HepG2 (cell line): Measurements from ENCODE around the gene RAB40C. TPM values are rescaled to one million over a fixed set of nuclear protein-coding genes. Genes with fewer than 3 reads are reported as not detected.

Experiments
- ATAC-seq: fragments of 200-7000 bp; cut with Tn5 transposase; 3 replicates; pipeline ENCODE4 v1.9.1; 2020; ENCODE audit warnings: mild to moderate bottlenecking, moderate library complexity
- BruUV-seq: library from RNA; stranded (reverse); fragments of 400-500 nt; replicated peaks from 2 replicates; lab custom pipeline; 2021; lab: Mats Ljungman, UMichigan
- CTCF ChIA-PET: fragments of 300-600 bp; formaldehyde crosslinking; extraction: SDS; loops from one replicate; lab custom pipeline; 2021; ENCODE audit warnings: low total read pairs, inconsistent platforms, low intra/inter-chr PET ratio; lab: Yijun Ruan, JAX
- POLR2A ChIA-PET: fragments of 350-600 bp; sonication (Branson Sonifier 250); formaldehyde crosslinking; loops from one replicate; lab custom pipeline; 2020; ENCODE audit warnings: antibody characterized with exemption, inconsistent platforms; lab: Yijun Ruan, JAX
- DNase-seq: peaks from one replicate; pipeline ENCODE4 v3.0.0-alpha.2; 2015; ENCODE audit warnings: low spot score
- FAIRE-seq: peaks from 3 replicates; lab custom pipeline; 2011; peaks lifted over from hg19 to GRCh38; lab: Jason Lieb, UNC
- H2AFZ ChIP-seq: one replicate; pipeline ENCODE4 v1.6.1; 2011; ENCODE audit warnings: low read length, inconsistent platforms
- H3K27ac ChIP-seq: fragments of 300-600 bp; 3 replicates; pipeline ENCODE4 v1.8.0; 2011; ENCODE audit warnings: mixed run types, mild to moderate bottlenecking, mixed read lengths, low read length, inconsistent platforms; ENCODE audit not compliant: insufficient read depth; ENCODE audit errors: extremely low read length
- H3K27me3 ChIP-seq, 2 experiments: fragments of 200-600 bp in 1 of 2; 2 replicates in 1 of 2; 3 replicates in 1 of 2; pipeline versions ENCODE4 v1.6.0 to v1.8.0; 2011; ENCODE audit warnings: low read length in 2 of 2, mild to moderate bottlenecking in 2 of 2, moderate library complexity in 2 of 2, inconsistent platforms in 1 of 2; ENCODE audit not compliant: insufficient read depth in 2 of 2, control insufficient read depth in 1 of 2
- H3K36me3 ChIP-seq, 2 experiments: fragments of 200-600 bp in 1 of 2; replicated peaks in 1 of 2; 2 replicates in 1 of 2; 3 replicates in 1 of 2; pipeline versions ENCODE4 v1.5.1 to v1.8.0; 2011; ENCODE audit warnings: low read length in 2 of 2, inconsistent platforms in 1 of 2; ENCODE audit not compliant: insufficient read depth in 2 of 2, control insufficient read depth in 1 of 2
- H3K4me1 ChIP-seq: 2 replicates; pipeline ENCODE4 v1.5.1; 2012; ENCODE audit warnings: low read length, inconsistent platforms; ENCODE audit not compliant: insufficient read depth
- H3K4me2 ChIP-seq: 2 replicates; pipeline ENCODE4 v1.6.0; 2011; ENCODE audit warnings: low read depth, low read length, inconsistent platforms
- H3K4me3 ChIP-seq, 3 experiments: fragments of 200-600 bp in 1 of 3; sonication (generic), shearing (Covaris generic) in 1 of 3; replicated peaks in 1 of 3; 2 replicates each; pipeline ENCODE4 v1.5.1; 2011 to 2016; ENCODE audit warnings: low read length in 3 of 3, inconsistent platforms in 2 of 3, low read depth in 2 of 3, mild to moderate bottlenecking in 2 of 3, control low read depth in 1 of 3, mixed read lengths in 1 of 3; ENCODE audit not compliant: insufficient read depth in 1 of 3
- H3K79me2 ChIP-seq: one replicate; pipeline ENCODE4 v1.6.1; 2011; ENCODE audit warnings: low read length, inconsistent platforms; ENCODE audit not compliant: insufficient read depth
- H3K9ac ChIP-seq: 2 replicates; pipeline ENCODE4 v1.6.0; 2011; ENCODE audit warnings: mild to moderate bottlenecking, low read depth, low read length, inconsistent platforms; ENCODE audit not compliant: insufficient read depth
- H3K9me3 ChIP-seq: 2 replicates; pipeline ENCODE4 v1.5.1; 2012; ENCODE audit warnings: mild to moderate bottlenecking, low read length
- H4K20me1 ChIP-seq: 2 replicates; pipeline ENCODE4 v1.6.0; 2011; ENCODE audit warnings: inconsistent platforms, mild to moderate bottlenecking, low read length, moderate library complexity; ENCODE audit not compliant: insufficient read depth
- BATF2 ChIP-seq: sonication (generic); formaldehyde crosslinking; IDR thresholded peaks from 2 replicates; pipeline ENCODE4 v1.8.0; 2022; ENCODE audit warnings: mild to moderate bottlenecking, missing genetic modification reagents, moderate library complexity
- CHCHD3 ChIP-seq: sonication (generic); formaldehyde crosslinking; IDR thresholded peaks from 2 replicates; pipeline ENCODE4 v1.8.0; 2022; ENCODE audit warnings: mild to moderate bottlenecking, missing genetic modification reagents, moderate library complexity
- CREB3 ChIP-seq: sonication (generic); formaldehyde crosslinking; IDR thresholded peaks from 2 replicates; pipeline ENCODE4 v1.5.0; 2020; ENCODE audit warnings: missing genetic modification reagents
- HINFP ChIP-seq: sonication (generic); formaldehyde crosslinking; IDR thresholded peaks from 2 replicates; pipeline ENCODE4 v1.4.0; 2020; ENCODE audit warnings: low read depth, mild to moderate bottlenecking, missing genetic modification reagents
- HNRNPL ChIP-seq: fragments of 200-400 bp; formaldehyde crosslinking; IDR thresholded peaks from 2 replicates; pipeline ENCODE4 v1.6.1; 2017; ENCODE audit warnings: mild to moderate bottlenecking, low read depth, low read length
- NR3C1 ChIP-seq: sonication (generic); formaldehyde crosslinking; IDR thresholded peaks from 2 replicates; pipeline ENCODE4 v1.4.0; 2020; ENCODE audit warnings: missing genetic modification reagents
- PLRG1 ChIP-seq: fragments of 450-650 bp; conservative IDR thresholded peaks from 2 replicates; pipeline ENCODE4 v1.6.1; 2016
- SNAPC2 ChIP-seq: sonication (generic); formaldehyde crosslinking; IDR thresholded peaks from 2 replicates; pipeline ENCODE4 v1.8.1; 2022; ENCODE audit warnings: mild to moderate bottlenecking, missing genetic modification reagents
- USF2 ChIP-seq, 2 experiments: sonication (generic) in 1 of 2; formaldehyde crosslinking in 1 of 2; IDR thresholded peaks; 2 replicates each; pipeline versions ENCODE4 v1.5.1 to v1.6.1; 2011 to 2020; ENCODE audit warnings: borderline replicate concordance in 1 of 2, low read depth in 1 of 2, low read length in 1 of 2, mild to moderate bottlenecking in 1 of 2, missing genetic modification reagents in 1 of 2, moderate library complexity in 1 of 2
- ZBTB33 ChIP-seq: sonication (generic); formaldehyde crosslinking; IDR thresholded peaks from 2 replicates; pipeline ENCODE4 v1.4.0; 2020; ENCODE audit warnings: missing genetic modification reagents
- ZBTB8A ChIP-seq: sonication (generic); formaldehyde crosslinking; IDR thresholded peaks from 2 replicates; pipeline ENCODE4 v1.4.0; 2020; ENCODE audit warnings: mild to moderate bottlenecking, low read depth, missing genetic modification reagents, borderline replicate concordance
- ZNF205 ChIP-seq: IDR thresholded peaks from 2 replicates; pipeline ENCODE4 v1.6.1; 2018; ENCODE audit warnings: missing biosample characterization, missing genetic modification reagents
- ZNF335 ChIP-seq: sonication (generic); formaldehyde crosslinking; IDR thresholded peaks from 2 replicates; pipeline ENCODE4 v1.4.0; 2020; ENCODE audit warnings: missing genetic modification reagents
- ZNF709 ChIP-seq: sonication (generic); formaldehyde crosslinking; IDR thresholded peaks from 2 replicates; pipeline ENCODE4 v1.5.0; 2020; ENCODE audit warnings: mild to moderate bottlenecking, missing genetic modification reagents
- ZNF780A ChIP-seq: sonication (generic); formaldehyde crosslinking; IDR thresholded peaks from 2 replicates; pipeline ENCODE4 v1.8.0; 2022; ENCODE audit warnings: mild to moderate bottlenecking, missing genetic modification reagents, moderate library complexity
- WGBS: methylation state at CpG from one replicate; pipeline ENCODE4 v1.1.6; 2017; ENCODE audit warnings: low lambda C conversion rate; 5-methylcytosine and 5-hydroxymethylcytosine counted together
- in situ Hi-C: cut with HindIII; loops from 2 replicates; pipeline ENCODE4 v1.10.0; 2017; ENCODE audit warnings: low pct_unique_long_range_greater_than_20kb; ENCODE audit not compliant: extremely low pct_ligation_motif_present
- intact Hi-C: fragments of 100-400 bp; cut with micrococcal nuclease; formaldehyde crosslinking; loops from one replicate; pipeline ENCODE4 v1.10.0; 2022; ENCODE audit not compliant: unreplicated experiment
- polyA plus RNA-seq, 8 experiments: library from polyadenylated mRNA; depleted of rRNA in 3 of 8; stranded (reverse) in 7 of 8; unstranded in 1 of 8; fragments of >200 nt; fragmentation: Illumina TruSeq in 4 of 8; extraction: Trizol in 4 of 8; gene quantifications; 2 replicates each; pipeline versions ENCODE4 v1.2.1 to v1.2.3, GENCODE V29; 2011 to 2016; ENCODE audit warnings: low read depth in 4 of 8, missing spikeins in 1 of 8, mixed read lengths in 1 of 8; ENCODE audit not compliant: insufficient read depth in 1 of 8
- total RNA-seq, 5 experiments: library from RNA; depleted of rRNA; stranded (reverse); fragments of >200 nt; fragmentation: Illumina TruSeq; extraction: Trizol; gene quantifications; 2 replicates each; pipeline ENCODE4 v1.2.3, GENCODE V29; 2016; ENCODE audit warnings: low read depth in 1 of 5

The RAB40C gene
- total and polyA plus RNA-seq, 2 of the 13 experiments (the other 11 are each of a cell fraction or from before 2014, with no cell fraction given), result 7.7 to 11.5 TPM

GRCh38 chr16:563072-563644 is 26.7 kb upstream of the RAB40C start:
- no peak for ATAC-seq
- FAIRE-seq, result no peak
- H3K9ac ChIP-seq, result no peak overlapping the region

More at GRCh38 chr16:563072-563644, 26.7 kb upstream of the RAB40C start:
- in situ Hi-C loops (no loop called here), intact Hi-C loops (no loop called here)
- Histone ChIP-seq H4K20me1 (no peaks in the 10 kb centered on the region), H3K36me3 (no peaks in the 10 kb centered on the region), H2AFZ (no peak overlapping the region), H3K9me3 (no peaks in the 10 kb centered on the region), H3K27me3 (peaks cover 18 to 61% of the 10 kb centered on the region in 2 experiments), H3K27ac (no peak overlapping the region), H3K4me2 (no peak overlapping the region), H3K79me2 (no peaks in the 10 kb centered on the region), H3K4me1 (peaks cover 73% of the 10 kb centered on the region), H3K4me3 (no peak overlapping the region; a peak in 1 of 6 replicates)
- no peak for DNase-seq
- TF ChIP-seq USF2 (IDR thresholded peaks at IDR 0.05; ENCODE audit: low read depth, low read length) (no peak), USF2 (CRISPR knock-in tag; IDR thresholded peaks at IDR 0.05; ENCODE audit: borderline replicate concordance) (no peak), ZNF335 (CRISPR knock-in tag) (no peak), BATF2 (no peak), NR3C1 (CRISPR knock-in tag) (no peak), ZNF205 (CRISPR knock-in tag) (no peak), CREB3 (CRISPR knock-in tag) (no peak), ZBTB8A (CRISPR knock-in tag) (no peak), ZNF709 (CRISPR knock-in tag) (no peak), ZBTB33 (peak; percentile 65), CHCHD3 (CRISPR knock-in tag) (no peak), HINFP (CRISPR knock-in tag) (no peak), PLRG1 (no peak), ZNF780A (CRISPR knock-in tag) (no peak), HNRNPL (peak; percentile 76; the same call in 1 of the 2 replicates), SNAPC2 (CRISPR knock-in tag) (no peak)
- no TSS peak for BruUV-seq
- ChIA-PET POLR2A (no interaction called here), CTCF (no interaction called here)
- 36% methylated on average over 9 of the region's 30 CpGs for WGBS
